GM19324 (cell line): ENCODE results near the gene MYH1.
"Not testable (repeated sequence)": the region's sequence is repeated elsewhere in the genome, so short reads cannot be mapped to it uniquely, and the experiment has no call there.

Source experiments
- ATAC-seq: cut with Tn5 transposase; IDR thresholded peaks from one replicate; pipeline ENCODE4 v1.9.1; 2021; ENCODE audit warnings: mild to moderate bottlenecking, moderate library complexity; ENCODE audit not compliant: unreplicated experiment, low FRiP score

The MYH1 gene

DNA sequence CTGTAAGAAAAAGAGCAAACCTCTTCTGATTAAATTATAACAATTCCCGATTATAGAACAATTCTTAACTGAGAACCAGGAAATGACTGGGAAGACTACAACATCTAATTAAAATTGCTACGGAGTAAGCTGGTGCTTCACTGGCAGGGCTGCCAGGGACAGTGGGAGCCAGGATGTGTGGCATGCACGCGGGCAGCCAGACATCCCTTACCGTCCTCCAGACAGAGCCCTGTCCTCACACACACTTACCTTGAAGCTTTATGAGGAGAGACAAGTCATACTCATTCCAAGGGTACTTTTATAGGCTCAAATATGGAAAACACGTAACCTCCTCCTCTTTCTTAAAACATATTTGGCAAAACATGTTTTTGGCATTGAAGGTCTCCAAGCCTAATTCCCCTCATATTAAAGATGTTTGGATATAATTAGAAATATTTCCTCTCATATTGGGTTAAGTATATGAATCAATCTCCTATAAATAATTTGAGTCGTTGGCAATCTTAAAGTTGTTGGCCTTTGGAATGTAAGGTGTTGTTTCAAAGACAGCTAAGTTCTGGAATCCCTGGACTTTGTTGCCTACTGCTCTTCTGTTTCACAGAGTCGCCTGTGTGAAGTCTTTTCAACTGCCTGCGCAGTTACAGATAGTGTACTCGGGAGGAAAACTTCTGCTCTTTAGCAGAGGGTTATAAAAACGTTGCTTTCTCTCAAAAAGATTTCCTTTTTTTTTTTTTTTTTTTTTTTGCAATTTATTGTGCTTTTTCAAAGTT is at the start of gene MYH1:
MYH1 (minus strand) TSS at position 272 of the 767 bp plus-strand sequence. CDS start 1,900 bp downstream, outside the sequence.
- no peak for ATAC-seq

DNA sequence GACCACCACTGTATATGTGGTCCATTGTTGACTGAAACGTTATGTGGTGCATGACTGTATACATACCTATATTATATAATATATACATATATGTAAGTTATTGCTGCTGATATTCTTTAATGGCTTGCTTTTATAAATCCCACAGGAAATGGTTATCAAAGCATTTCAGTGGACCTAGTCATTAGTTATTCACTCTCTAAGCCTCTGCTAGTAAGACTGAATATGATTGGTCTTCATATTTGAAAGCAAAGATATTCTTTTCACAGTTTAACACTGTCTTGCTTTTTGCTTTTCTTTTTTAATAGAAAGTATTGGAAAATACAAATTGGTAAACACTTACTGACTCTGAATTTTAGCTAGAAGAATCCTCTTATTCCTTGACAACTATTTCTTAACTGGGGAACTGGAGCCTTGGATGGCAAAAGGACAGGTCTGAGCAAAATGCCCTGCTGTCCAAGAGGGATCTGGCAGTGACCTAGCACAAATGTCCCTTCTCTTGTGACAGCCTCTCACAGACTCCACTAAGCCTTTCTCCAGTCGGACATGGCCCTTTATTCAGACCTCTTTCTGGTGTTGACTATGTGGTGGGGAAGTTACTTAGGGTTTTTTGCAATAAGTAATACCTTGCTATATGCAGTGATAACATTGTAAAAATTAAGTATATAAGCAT is 45.8 kb upstream of the MYH1 start:
- no peak for ATAC-seq

- ATAC-seq = no peak
These were observed 39.7 kb upstream of the MYH1 start for GRCh38 chr17:10558049-10558448.

DNA sequence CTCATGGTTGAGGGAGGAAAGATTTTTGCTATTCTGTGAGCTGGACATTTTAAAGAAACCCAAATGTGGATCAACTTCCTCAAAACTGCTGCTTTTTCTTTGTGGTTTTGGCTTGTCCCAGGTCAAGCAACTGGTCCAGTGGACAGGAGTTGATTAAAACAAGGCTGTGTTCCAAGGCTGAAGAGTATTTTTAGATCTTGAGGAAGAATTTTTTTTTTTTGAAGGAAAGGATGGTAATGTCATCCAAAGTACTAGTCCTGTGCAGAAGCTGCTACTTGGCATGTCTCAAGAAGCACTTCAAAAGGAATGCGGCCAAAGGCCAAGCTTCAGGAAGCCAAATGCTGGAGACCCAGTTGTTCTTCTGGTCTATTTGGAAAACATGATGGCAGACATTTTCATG is 39.1 kb upstream of the MYH1 start:
- ATAC-seq = no peak

DNA sequence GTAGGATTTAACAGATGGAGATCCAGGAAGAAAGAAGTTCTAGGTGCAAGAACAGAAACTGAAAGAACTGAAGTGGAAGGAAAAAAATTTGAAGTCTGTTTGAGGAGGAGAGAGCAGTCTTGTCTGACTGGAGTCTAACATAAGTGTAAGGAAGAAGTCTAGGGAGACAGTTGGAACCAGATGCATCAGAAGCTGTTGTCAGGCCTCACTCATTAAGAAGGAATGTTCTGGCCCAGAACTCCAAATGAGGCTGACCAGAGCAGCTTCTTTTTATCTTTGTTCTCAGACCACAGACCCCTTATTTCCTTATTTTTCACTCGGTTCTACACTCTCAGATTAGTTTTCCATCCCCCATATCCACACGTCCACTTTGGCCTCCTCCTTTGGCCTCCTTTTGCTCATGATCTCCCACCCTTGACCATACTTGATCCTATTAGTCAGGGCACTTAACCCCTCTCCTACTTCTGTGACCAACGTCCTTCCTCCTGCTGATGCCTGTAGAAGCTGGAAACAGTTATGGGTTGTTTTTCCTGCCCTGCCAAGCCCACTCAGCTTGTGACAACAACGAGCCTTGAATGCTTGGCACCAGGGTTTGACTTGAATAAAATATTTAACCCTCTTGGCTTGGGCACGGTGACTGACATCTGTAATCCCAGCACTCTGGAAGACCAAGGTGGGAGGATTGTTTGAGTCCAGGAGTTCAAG is 38.1 kb upstream of the MYH1 start:
- ATAC-seq = no peak

- ATAC-seq = no peak
These were observed 31.7 kb upstream of the MYH1 start for GRCh38 chr17:10550014-10550413.

DNA sequence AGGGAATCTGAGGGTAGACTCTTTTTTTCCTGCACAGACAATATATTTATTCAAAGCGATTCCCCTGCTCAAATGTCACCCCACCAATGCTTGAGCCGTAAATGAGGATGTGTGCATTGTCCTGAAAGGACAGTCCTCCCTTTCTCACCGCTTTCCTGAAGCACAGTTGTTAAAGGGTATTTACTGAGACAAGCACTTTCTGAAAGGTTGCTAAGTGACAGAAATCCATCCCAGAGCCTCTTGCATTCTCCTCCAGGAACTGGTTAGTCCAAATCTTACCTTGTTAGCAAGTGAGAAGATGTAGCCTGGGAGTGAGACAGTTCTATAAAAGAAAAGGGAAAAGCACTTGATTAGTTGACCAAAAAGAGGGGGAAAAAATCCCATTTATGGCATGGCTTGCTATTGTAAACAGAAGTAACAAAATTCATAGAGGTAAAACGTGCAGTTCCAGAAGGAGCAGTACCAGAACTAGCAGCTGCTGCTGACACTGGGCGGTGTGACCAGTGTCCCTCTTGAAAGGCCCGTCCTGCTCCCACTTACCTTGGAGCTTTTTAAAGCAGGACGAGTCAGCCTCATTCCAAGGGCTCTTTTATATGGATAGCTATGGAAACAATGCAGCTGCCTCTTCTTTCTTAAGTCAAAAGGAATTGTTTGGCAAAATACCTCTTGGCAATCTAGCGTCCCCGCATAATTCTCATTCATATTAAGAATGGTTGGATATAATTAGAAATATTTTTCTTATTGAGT is 30.9 kb upstream of the MYH1 start, which contains the start of gene MYH2:
MYH2 (minus strand) TSS at position 563 of the 747 bp plus-strand sequence. CDS start 1,738 bp downstream, outside the sequence.
- ATAC-seq = no peak

- ATAC-seq = no peak
These were observed 29.0 kb upstream of the MYH1 start for GRCh38 chr17:10547351-10547750.

GRCh38 chr17:10543486-10543885 is 25.1 kb upstream of the MYH1 start:
- not testable (repeated sequence) for ATAC-seq

DNA sequence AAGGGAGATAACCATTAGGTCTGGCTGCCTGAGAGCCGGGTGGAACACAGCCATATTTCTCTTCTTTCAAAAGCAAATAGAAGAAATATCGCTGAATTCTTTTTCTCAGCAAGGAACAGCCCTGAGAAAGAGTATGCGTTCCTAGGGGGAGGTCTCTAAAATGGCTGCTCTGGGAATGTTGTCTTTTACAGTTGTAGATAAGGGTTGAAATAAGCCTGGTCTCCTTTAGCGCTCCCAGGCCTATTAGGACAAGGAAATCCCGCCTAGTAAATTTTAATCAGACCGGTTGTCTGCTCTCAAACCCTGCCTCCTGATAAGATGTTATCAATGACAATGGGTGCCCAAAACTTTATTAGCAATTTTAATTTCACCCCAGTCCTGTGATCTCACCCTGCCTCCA is 22.8 kb upstream of the MYH1 start:
- ATAC-seq = not testable (repeated sequence)

DNA sequence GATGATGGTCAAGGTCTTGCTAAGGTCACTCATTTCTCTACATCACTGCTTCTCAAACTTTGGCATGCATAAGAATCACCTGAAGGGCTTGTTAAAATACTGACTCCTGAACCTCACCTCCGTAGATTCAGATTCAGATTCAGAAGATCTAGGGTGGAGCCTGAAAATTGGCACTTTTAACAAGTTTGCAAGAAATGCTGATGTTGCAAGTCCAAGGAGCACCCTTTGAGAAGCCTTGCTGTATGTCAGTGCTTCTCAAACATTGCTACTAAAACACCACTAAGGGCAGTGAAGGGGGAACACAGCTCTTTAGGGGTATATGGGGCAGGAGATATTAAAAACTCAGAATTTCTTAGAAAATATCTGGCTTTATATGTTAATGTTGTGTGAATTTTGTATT is 13.7 kb upstream of the MYH1 start:
- no peak for ATAC-seq

DNA sequence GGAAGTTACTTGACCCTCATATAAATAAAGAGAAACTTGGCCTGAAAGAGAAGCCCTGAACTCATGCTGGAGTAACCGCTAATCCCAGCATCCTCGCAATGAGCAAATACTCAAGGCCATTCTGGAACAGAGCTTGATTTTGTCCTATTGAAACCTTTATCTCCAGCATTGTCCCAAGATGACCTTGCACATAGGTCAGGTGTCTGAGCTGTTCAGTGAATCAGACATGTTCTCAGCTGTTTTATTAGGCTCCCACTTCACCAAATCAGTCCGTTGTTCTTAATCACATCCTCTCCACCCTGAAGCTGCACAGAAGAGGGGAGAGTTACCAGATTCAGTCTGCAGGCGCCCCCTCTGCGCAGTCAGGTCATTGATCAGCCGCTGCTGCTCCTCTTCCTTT is 9.1 kb upstream of the MYH1 start:
- no peak for ATAC-seq

DNA sequence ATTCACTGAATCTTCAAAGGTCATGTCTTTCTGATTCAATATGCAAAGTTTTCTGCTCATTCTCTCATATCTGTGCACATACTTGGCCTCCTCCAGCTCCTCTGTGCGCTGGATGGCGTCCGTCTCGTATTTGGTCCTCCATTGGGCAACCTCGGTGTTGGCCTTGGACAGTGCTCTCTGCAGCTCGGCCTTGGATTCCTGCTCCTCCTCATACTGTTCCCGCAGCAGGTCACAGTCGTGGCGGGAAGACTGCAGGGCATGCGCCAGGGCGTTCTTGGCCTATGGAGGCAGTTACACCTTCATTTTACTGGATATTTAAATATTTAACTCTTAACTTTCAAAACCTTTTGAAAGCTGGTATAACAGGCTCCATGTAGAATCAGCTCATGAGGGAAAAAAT is 8.2 kb upstream of the MYH1 start:
- ATAC-seq = no peak

GRCh38 chr17:10523064-10523463 is 4.7 kb upstream of the MYH1 start:
- ATAC-seq = no peak

- no peak for ATAC-seq
These were observed 3.6 kb upstream of the MYH1 start for GRCh38 chr17:10521949-10522348.

GRCh38 chr17:10516638-10517037 is 1.7 kb downstream of the MYH1 start:
- ATAC-seq = no peak

- no peak for ATAC-seq
These were observed 2.3 kb downstream of the MYH1 start for GRCh38 chr17:10516065-10516464.

- ATAC-seq = no peak
These were observed 4.9 kb downstream of the MYH1 start for GRCh38 chr17:10513299-10514067.

GRCh38 chr17:10512856-10513255 is 5.5 kb downstream of the MYH1 start:
- ATAC-seq = no peak

DNA sequence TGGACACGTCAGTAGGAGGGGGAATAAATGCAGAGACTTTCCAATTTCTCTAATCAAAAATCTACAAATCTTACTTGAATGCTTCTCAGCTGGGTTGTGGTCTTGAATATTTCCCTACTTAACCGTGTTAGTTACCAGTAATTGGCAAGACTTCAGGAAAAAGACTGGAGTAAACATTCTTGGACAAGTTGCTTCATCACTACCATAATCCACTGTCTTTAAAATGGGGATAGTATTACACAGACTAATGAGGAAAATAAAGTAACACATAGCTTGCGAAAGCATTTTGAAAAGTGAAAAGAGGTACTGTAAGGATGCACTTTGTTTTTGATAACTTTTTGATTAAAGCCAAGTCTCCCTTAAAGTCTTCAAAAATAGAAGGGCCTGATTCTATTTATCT is 18.4 kb downstream of the MYH1 start:
- no peak for ATAC-seq
